SU-DHL-6 (cell line): ENCODE measurements around the gene APOC3.

Source experiments
- H2AFZ ChIP-seq: fragments of 200-600 bp; sonication (generic); 2 replicates; pipeline ENCODE4 v1.6.1; 2014; ENCODE audit warnings: low read depth, mild to moderate bottlenecking, moderate library complexity, mixed read lengths, antibody characterized with exemption, low read length; ENCODE audit not compliant: severe bottlenecking
- H3F3A ChIP-seq: fragments of 200-600 bp; shearing (Covaris generic); 2 replicates; pipeline ENCODE4 v1.6.0; 2016; ENCODE audit warnings: antibody characterized with exemption, mild to moderate bottlenecking; ENCODE audit not compliant: insufficient read depth
- H3K27ac ChIP-seq: fragments of 200-600 bp; sonication (generic); 2 replicates; pipeline ENCODE4 v1.5.1; 2016; ENCODE audit warnings: low read depth, mild to moderate bottlenecking, low read length, moderate library complexity, mixed read lengths
- H3K27me3 ChIP-seq: fragments of 200-600 bp; sonication (generic), shearing (Covaris generic); 2 replicates; pipeline ENCODE4 v1.6.0; 2014; ENCODE audit warnings: mild to moderate bottlenecking, low read length
- H3K36me3 ChIP-seq: fragments of 200-600 bp; sonication (generic); 2 replicates; pipeline ENCODE4 v1.6.1; 2014; ENCODE audit warnings: mild to moderate bottlenecking, low read length, mixed read lengths
- H3K4me2 ChIP-seq: fragments of 300-600, 200-600 bp; shearing (Covaris generic), sonication (generic); 2 replicates; pipeline ENCODE4 v1.6.0; 2014; ENCODE audit warnings: low read length, low read depth, mild to moderate bottlenecking; ENCODE audit not compliant: poor library complexity, severe bottlenecking
- H3K4me3 ChIP-seq: fragments of 200-600 bp; sonication (generic); 2 replicates; pipeline ENCODE4 v1.5.1; 2014; ENCODE audit warnings: antibody characterized with exemption, low read length, mild to moderate bottlenecking, mixed read lengths; ENCODE audit not compliant: insufficient read depth, poor library complexity, severe bottlenecking
- H3K79me2 ChIP-seq: fragments of 200-600 bp; sonication (generic); 2 replicates; pipeline ENCODE4 v1.6.1; 2014; ENCODE audit warnings: mild to moderate bottlenecking, low read length, moderate library complexity; ENCODE audit not compliant: insufficient read depth
- H3K9ac ChIP-seq: fragments of 200-600 bp; sonication (generic); 2 replicates; pipeline ENCODE4 v1.7.0; 2014; ENCODE audit warnings: mild to moderate bottlenecking, low read length
- H3K9me2 ChIP-seq: fragments of 200-600 bp; sonication (generic); replicated peaks from 2 replicates; pipeline ENCODE4 v1.6.1; 2014; ENCODE audit warnings: low read length; ENCODE audit not compliant: insufficient read depth
- H3K9me3 ChIP-seq: fragments of 200-600 bp; sonication (generic); 2 replicates; pipeline ENCODE4 v1.6.1; 2014; ENCODE audit warnings: low read length, mixed read lengths; ENCODE audit not compliant: insufficient read depth
- H4K20me1 ChIP-seq: fragments of 200-600 bp; sonication (generic); 2 replicates; pipeline ENCODE4 v1.6.1; 2014; ENCODE audit warnings: low read depth, mild to moderate bottlenecking, antibody characterized with exemption, low read length, moderate library complexity, mixed read lengths
- CTCF ChIP-seq: fragments of 200-600 bp; sonication (generic); IDR thresholded peaks from one replicate; pipeline ENCODE4 v1.5.1; 2017; ENCODE audit warnings: antibody characterized with exemption, mild to moderate bottlenecking, low read length, moderate library complexity; ENCODE audit not compliant: insufficient read depth, poor library complexity, severe bottlenecking
- EZH2phosphoT487 ChIP-seq: fragments of 200-600 bp; sonication (generic), shearing (Covaris generic); conservative IDR thresholded peaks from 2 replicates; pipeline ENCODE4 v1.6.1; 2018; ENCODE audit warnings: mild to moderate bottlenecking, antibody characterized with exemption, low read length, moderate library complexity, mixed read lengths

The APOC3 gene

GRCh38 chr11:116862951-116863350 lies 33.2 kb downstream of the APOC3 start:
- no peak overlapping the region for H3K27ac ChIP-seq
- no peak overlapping the region for H2AFZ ChIP-seq
- no peaks in the 10 kb centered on the region for H3F3A ChIP-seq
- H3K9ac ChIP-seq = no peak overlapping the region
- H3K36me3 ChIP-seq = no peaks in the 10 kb centered on the region
- no peak overlapping the region for H3K4me3 ChIP-seq
- no peaks in the 10 kb centered on the region for H3K79me2 ChIP-seq
- no peaks in the 10 kb centered on the region for H4K20me1 ChIP-seq
- TF ChIP-seq CTCF (no peak), EZH2phosphoT487 (no peak)
- no peaks in the 10 kb centered on the region for H3K9me2 ChIP-seq
- H3K27me3 ChIP-seq = no peaks in the 10 kb centered on the region
- no peak overlapping the region for H3K4me2 ChIP-seq
- H3K9me3 ChIP-seq = no peaks in the 10 kb centered on the region

- Histone ChIP-seq H3K9me3 (no peaks in the 10 kb centered on the region), H3K27ac (no peak overlapping the region), H3K9ac (no peak overlapping the region), H3K9me2 (no peaks in the 10 kb centered on the region), H3K27me3 (no peaks in the 10 kb centered on the region), H3F3A (no peaks in the 10 kb centered on the region), H3K4me2 (no peak overlapping the region), H3K4me3 (no peak overlapping the region), H3K36me3 (no peaks in the 10 kb centered on the region), H2AFZ (no peak overlapping the region), H4K20me1 (no peaks in the 10 kb centered on the region), H3K79me2 (no peaks in the 10 kb centered on the region)
- TF ChIP-seq EZH2phosphoT487 (no peak), CTCF (no peak)
These were observed 34.8 kb downstream of the APOC3 start for GRCh38 chr11:116864531-116864930.

GRCh38 chr11:116865696-116866095 lies 36.0 kb downstream of the APOC3 start:
- H3K9me2 ChIP-seq = no peaks in the 10 kb centered on the region
- H3K36me3 ChIP-seq = no peaks in the 10 kb centered on the region
- TF ChIP-seq EZH2phosphoT487 = no peak
- no peak for TF ChIP-seq CTCF
- no peak overlapping the region for H3K9ac ChIP-seq
- no peaks in the 10 kb centered on the region for H3K9me3 ChIP-seq
- no peaks in the 10 kb centered on the region for H3F3A ChIP-seq
- no peaks in the 10 kb centered on the region for H3K27me3 ChIP-seq
- H3K4me2 ChIP-seq = no peak overlapping the region
- no peaks in the 10 kb centered on the region for H3K79me2 ChIP-seq
- H3K4me3 ChIP-seq = no peak overlapping the region
- no peaks in the 10 kb centered on the region for H4K20me1 ChIP-seq
- no peak overlapping the region for H3K27ac ChIP-seq
- no peak overlapping the region for H2AFZ ChIP-seq
